Measurements from ENCODE around the gene LGALS4. TPM values are rescaled to one million over a fixed set of nuclear protein-coding genes. Genes with fewer than 3 reads are reported as not detected.

Gene LGALS4
- polyA plus RNA-seq (2012; ENCODE audit: insufficient read length, low read depth), result 1.1 TPM

DNA sequence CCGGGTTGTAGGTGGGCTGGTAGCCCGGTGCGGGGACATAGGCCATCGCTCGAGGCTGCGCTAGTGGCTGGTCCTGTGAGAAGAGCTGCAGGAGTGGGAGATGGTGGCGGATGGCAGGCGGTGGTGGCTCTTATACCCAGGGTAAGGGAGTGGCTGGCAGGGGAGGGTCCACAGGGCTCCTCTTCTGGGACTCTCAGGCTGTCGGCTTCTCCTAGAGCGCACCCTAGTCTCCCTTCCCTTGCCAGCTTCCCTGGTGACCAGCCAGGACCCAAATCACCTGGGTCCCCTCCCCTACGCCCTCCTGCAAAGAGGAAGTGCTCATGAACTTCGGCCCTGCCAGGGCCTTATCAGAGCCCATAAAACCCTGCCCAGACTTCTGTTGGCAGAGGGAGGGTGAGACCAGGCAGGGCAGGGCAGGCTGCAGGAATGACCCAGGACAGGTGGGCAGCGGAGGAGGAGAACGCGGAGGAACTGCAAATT, at the start of gene LGALS4:
Gene LGALS4, minus strand, starts transcription at position 105 of the 480 bp plus-strand sequence. Its CDS starts 59 bp downstream, at position 46.
- no peak for TF ChIP-seq TAF1 (IDR thresholded peaks at IDR 0.05; ENCODE audit: borderline replicate concordance, insufficient read depth, low read length)
- TF ChIP-seq REST (IDR thresholded peaks at IDR 0.05; ENCODE audit: insufficient read depth in 1 of 2, low read depth in 2 of 2, low read length in 2 of 2), result no peak
- no peak for TF ChIP-seq SIN3A (IDR thresholded peaks at IDR 0.05; ENCODE audit: borderline replicate concordance, insufficient read depth, low read length)
- no peak for TF ChIP-seq POLR2AphosphoS5 (IDR thresholded peaks at IDR 0.05; ENCODE audit: low read depth, low read length)
- no peak for TF ChIP-seq FOXP2 (optimal IDR thresholded peaks at IDR 0.05; ENCODE audit: borderline replicate concordance, extremely low read depth, extremely low read length, insufficient read depth)

GRCh38 chr19:38861368-38861767, 48.6 kb upstream of the LGALS4 start:
- TF ChIP-seq POLR2AphosphoS5 (IDR thresholded peaks at IDR 0.05; ENCODE audit: low read depth, low read length) (no peak), TAF1 (IDR thresholded peaks at IDR 0.05; ENCODE audit: borderline replicate concordance, insufficient read depth, low read length) (no peak), SIN3A (IDR thresholded peaks at IDR 0.05; ENCODE audit: borderline replicate concordance, insufficient read depth, low read length) (no peak), REST (IDR thresholded peaks at IDR 0.05; ENCODE audit: insufficient read depth in 1 of 2, low read depth in 2 of 2, low read length in 2 of 2) (no peak), FOXP2 (optimal IDR thresholded peaks at IDR 0.05; ENCODE audit: borderline replicate concordance, extremely low read depth, extremely low read length, insufficient read depth) (no peak)

DNA sequence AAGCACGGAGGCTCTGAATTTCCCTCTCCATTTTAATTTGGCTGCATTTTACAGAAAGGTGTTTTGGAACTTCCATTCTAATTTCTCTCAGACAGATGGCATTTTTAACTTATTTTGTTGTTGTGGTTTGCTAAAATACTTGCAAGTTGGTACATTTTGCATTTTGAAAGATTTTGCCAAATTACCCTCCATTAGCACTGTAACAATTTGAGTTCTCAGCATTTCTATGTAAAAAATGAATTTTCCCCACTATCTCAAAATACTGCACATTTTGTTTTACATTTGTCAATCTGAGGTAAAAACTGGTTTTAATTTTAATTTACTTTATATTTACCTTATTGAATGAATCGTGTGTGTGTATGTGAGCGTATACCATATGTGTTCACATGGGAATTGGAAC, 44.1 kb upstream of the LGALS4 start:
- TF ChIP-seq REST (IDR thresholded peaks at IDR 0.05; ENCODE audit: insufficient read depth in 1 of 2, low read depth in 2 of 2, low read length in 2 of 2) (no peak), POLR2AphosphoS5 (IDR thresholded peaks at IDR 0.05; ENCODE audit: low read depth, low read length) (no peak), FOXP2 (optimal IDR thresholded peaks at IDR 0.05; ENCODE audit: borderline replicate concordance, extremely low read depth, extremely low read length, insufficient read depth) (no peak), SIN3A (IDR thresholded peaks at IDR 0.05; ENCODE audit: borderline replicate concordance, insufficient read depth, low read length) (no peak), TAF1 (IDR thresholded peaks at IDR 0.05; ENCODE audit: borderline replicate concordance, insufficient read depth, low read length) (no peak)

- TF ChIP-seq REST (IDR thresholded peaks at IDR 0.05; ENCODE audit: insufficient read depth in 1 of 2, low read depth in 2 of 2, low read length in 2 of 2) (no peak), SIN3A (IDR thresholded peaks at IDR 0.05; ENCODE audit: borderline replicate concordance, insufficient read depth, low read length) (no peak), POLR2AphosphoS5 (IDR thresholded peaks at IDR 0.05; ENCODE audit: low read depth, low read length) (no peak), FOXP2 (optimal IDR thresholded peaks at IDR 0.05; ENCODE audit: borderline replicate concordance, extremely low read depth, extremely low read length, insufficient read depth) (no peak), TAF1 (IDR thresholded peaks at IDR 0.05; ENCODE audit: borderline replicate concordance, insufficient read depth, low read length) (no peak)
These were observed 40.5 kb upstream of the LGALS4 start for GRCh38 chr19:38853214-38853613.
